ENCODE data around the gene WNK2. TPM values are rescaled to one million over a fixed set of nuclear protein-coding genes. Genes with fewer than 3 reads are reported as not detected.

Gene WNK2
- total RNA-seq, 1 donor from 2014 or later, result 336 TPM

GRCh38 chr9:93207860-93208734, 24.2 kb downstream of the WNK2 start:
- H3K36me3 Mint-ChIP-seq (ENCODE audit: unreplicated experiment), result no peaks in the 10 kb centered on the region
- H3K27me3 Mint-ChIP-seq (ENCODE audit: unreplicated experiment), result peaks cover 16% of the 10 kb centered on the region
- no peak for TF ChIP-seq CTCF (IDR thresholded peaks at IDR 0.05; ENCODE audit: partially characterized antibody, unreplicated experiment)
- peaks cover 67% of the 10 kb centered on the region for H3K4me1 Mint-ChIP-seq (ENCODE audit: low read depth, unreplicated experiment)
- H3K4me3 Mint-ChIP-seq (ENCODE audit: unreplicated experiment), result peak overlapping the region; percentile 2
- peak overlapping the region; percentile 78 for H3K27ac Mint-ChIP-seq (ENCODE audit: unreplicated experiment)
- peak; percentile 15 for DNase-seq
- H3K9me3 Mint-ChIP-seq (ENCODE audit: unreplicated experiment), result peaks cover 19% of the 10 kb centered on the region

- Mint-ChIP-seq H3K4me1 (ENCODE audit: low read depth, unreplicated experiment) (peaks cover 59% of the 10 kb centered on the region), H3K36me3 (ENCODE audit: unreplicated experiment) (no peaks in the 10 kb centered on the region), H3K27me3 (ENCODE audit: unreplicated experiment) (peaks cover 13% of the 10 kb centered on the region), H3K4me3 (ENCODE audit: unreplicated experiment) (no peak overlapping the region), H3K27ac (ENCODE audit: unreplicated experiment) (no peak overlapping the region), H3K9me3 (ENCODE audit: unreplicated experiment) (peaks cover 13% of the 10 kb centered on the region)
- no peak for DNase-seq
- no peak for TF ChIP-seq CTCF (IDR thresholded peaks at IDR 0.05; ENCODE audit: partially characterized antibody, unreplicated experiment)
Observed at GRCh38 chr9:93209097-93209496, 25.2 kb downstream of the WNK2 start.

- no peak for DNase-seq
- no peaks in the 10 kb centered on the region for H3K36me3 Mint-ChIP-seq (ENCODE audit: unreplicated experiment)
- peaks cover 54% of the 10 kb centered on the region for H3K4me1 Mint-ChIP-seq (ENCODE audit: low read depth, unreplicated experiment)
- no peak overlapping the region for H3K27ac Mint-ChIP-seq (ENCODE audit: unreplicated experiment)
- no peak for TF ChIP-seq CTCF (IDR thresholded peaks at IDR 0.05; ENCODE audit: partially characterized antibody, unreplicated experiment)
- H3K9me3 Mint-ChIP-seq (ENCODE audit: unreplicated experiment), result peaks cover 12% of the 10 kb centered on the region
- peaks cover 10% of the 10 kb centered on the region for H3K27me3 Mint-ChIP-seq (ENCODE audit: unreplicated experiment)
- H3K4me3 Mint-ChIP-seq (ENCODE audit: unreplicated experiment), result no peak overlapping the region
Observed at GRCh38 chr9:93209576-93210323, 25.8 kb downstream of the WNK2 start.

- no peak overlapping the region for H3K4me3 Mint-ChIP-seq (ENCODE audit: unreplicated experiment)
- no peak overlapping the region for H3K27ac Mint-ChIP-seq (ENCODE audit: unreplicated experiment)
- peak; percentile 17 for DNase-seq
- TF ChIP-seq CTCF (IDR thresholded peaks at IDR 0.05; ENCODE audit: partially characterized antibody, unreplicated experiment), result no peak
- H3K4me1 Mint-ChIP-seq (ENCODE audit: low read depth, unreplicated experiment), result peaks cover 51% of the 10 kb centered on the region
- peaks cover 3% of the 10 kb centered on the region for H3K36me3 Mint-ChIP-seq (ENCODE audit: unreplicated experiment)
- peaks cover 10% of the 10 kb centered on the region for H3K27me3 Mint-ChIP-seq (ENCODE audit: unreplicated experiment)
- H3K9me3 Mint-ChIP-seq (ENCODE audit: unreplicated experiment), result peaks cover 11% of the 10 kb centered on the region
Observed at GRCh38 chr9:93210324-93210973, 26.5 kb downstream of the WNK2 start.
